ENCODE data around the gene SEPTIN11. TPM values are rescaled to one million over a fixed set of nuclear protein-coding genes. Genes with fewer than 3 reads are reported as not detected.

SEPTIN11 gene
- total RNA-seq, 1 donor from 2014 or later, result 30.1 TPM

- Histone ChIP-seq H3K9me3 (replicated peaks) (peaks cover 5% of the 10 kb centered on the region), H3K36me3 (peaks cover 27% of the 10 kb centered on the region), H3K4me3 (no peak overlapping the region), H3K4me1 (peaks cover 30% of the 10 kb centered on the region), H3K27me3 (ENCODE audit: low read depth) (peaks cover 4% of the 10 kb centered on the region), H3K27ac (replicated peaks) (no peak overlapping the region)
- intact Hi-C loops (cut with micrococcal nuclease), result no loop called here
- no peak for TF ChIP-seq CTCF (IDR thresholded peaks at IDR 0.05; ENCODE audit: borderline replicate concordance)
- no peak for DNase-seq
These were observed 46.2 kb downstream of the SEPTIN11 start for GRCh38 chr4:76995776-76996175.

GRCh38 chr4:76996445-76996844 is 46.9 kb downstream of the SEPTIN11 start:
- Histone ChIP-seq H3K36me3 (peaks cover 27% of the 10 kb centered on the region), H3K9me3 (replicated peaks) (peaks cover 5% of the 10 kb centered on the region), H3K4me1 (peaks cover 27% of the 10 kb centered on the region), H3K27ac (replicated peaks) (no peak overlapping the region), H3K4me3 (no peak overlapping the region), H3K27me3 (ENCODE audit: low read depth) (no peaks in the 10 kb centered on the region)
- no peak for DNase-seq
- intact Hi-C loops (cut with micrococcal nuclease), result no loop called here
- TF ChIP-seq CTCF (IDR thresholded peaks at IDR 0.05; ENCODE audit: borderline replicate concordance), result no peak

- H3K27ac ChIP-seq (replicated peaks), result no peak overlapping the region
- TF ChIP-seq CTCF (IDR thresholded peaks at IDR 0.05; ENCODE audit: borderline replicate concordance), result no peak
- no peak for DNase-seq
- peaks cover 27% of the 10 kb centered on the region for H3K36me3 ChIP-seq
- H3K4me3 ChIP-seq, result no peak overlapping the region
- intact Hi-C loops (cut with micrococcal nuclease), result no loop called here
- no peaks in the 10 kb centered on the region for H3K27me3 ChIP-seq (ENCODE audit: low read depth)
- H3K9me3 ChIP-seq (replicated peaks), result peaks cover 5% of the 10 kb centered on the region
- peaks cover 33% of the 10 kb centered on the region for H3K4me1 ChIP-seq
These were observed 47.5 kb downstream of the SEPTIN11 start for GRCh38 chr4:76997077-76997476.

- Histone ChIP-seq H3K27ac (replicated peaks) (no peak overlapping the region), H3K27me3 (ENCODE audit: low read depth) (no peaks in the 10 kb centered on the region), H3K4me1 (peaks cover 38% of the 10 kb centered on the region), H3K36me3 (peaks cover 27% of the 10 kb centered on the region), H3K9me3 (replicated peaks) (peaks cover 5% of the 10 kb centered on the region), H3K4me3 (no peak overlapping the region)
- no peak for DNase-seq
- no peak for TF ChIP-seq CTCF (IDR thresholded peaks at IDR 0.05; ENCODE audit: borderline replicate concordance)
- intact Hi-C loops (cut with micrococcal nuclease), result no loop called here
These were observed 48.0 kb downstream of the SEPTIN11 start for GRCh38 chr4:76997532-76997931.

GRCh38 chr4:76998251-76998901 is 48.8 kb downstream of the SEPTIN11 start:
- no peak overlapping the region for H3K27ac ChIP-seq (replicated peaks)
- peaks cover 27% of the 10 kb centered on the region for H3K36me3 ChIP-seq
- intact Hi-C loops (cut with micrococcal nuclease), result no loop called here
- H3K4me1 ChIP-seq, result peaks cover 43% of the 10 kb centered on the region
- TF ChIP-seq CTCF (IDR thresholded peaks at IDR 0.05; ENCODE audit: borderline replicate concordance), result no peak
- DNase-seq, result no peak
- H3K4me3 ChIP-seq, result no peak overlapping the region
- H3K9me3 ChIP-seq (replicated peaks), result peaks cover 5% of the 10 kb centered on the region
- H3K27me3 ChIP-seq (ENCODE audit: low read depth), result no peaks in the 10 kb centered on the region

Other genes starting within 250 kb of the SEPTIN11 start
- gene SOWAHB, start 51.6 kb upstream of the SEPTIN11 start, total RNA-seq, result not detected
- gene CCNI, start 126.2 kb downstream of the SEPTIN11 start, total RNA-seq, result 344 TPM
- 8.5 TPM for gene CCNG2, start 207.5 kb downstream of the SEPTIN11 start, total RNA-seq

Data from left ventricle myocardium inferior (tissue), 1 donor.